Osteoblast (primary cell): ENCODE measurements around the gene RPS21. TPM values are rescaled to one million over a fixed set of nuclear protein-coding genes. Genes with fewer than 3 reads are reported as not detected.

Source experiments
- DNase-seq: peaks from one replicate; pipeline ENCODE4 v3.0.0; 2011; ENCODE audit warnings: low spot score, mixed read lengths; ENCODE audit not compliant: insufficient read length; ENCODE audit errors: missing footprints
- H2AFZ ChIP-seq: 2 replicates; pipeline ENCODE4 v1.6.0; 2011; ENCODE audit warnings: mild to moderate bottlenecking, low read length
- H3K27ac ChIP-seq: 2 replicates; pipeline ENCODE4 v1.5.1; 2011; ENCODE audit warnings: mild to moderate bottlenecking, low read depth, low read length, moderate library complexity
- H3K27me3 ChIP-seq: 2 replicates; pipeline ENCODE4 v1.6.0; 2012; ENCODE audit warnings: mild to moderate bottlenecking, control low read depth, inconsistent platforms, low read length, moderate library complexity; ENCODE audit not compliant: insufficient read depth
- H3K36me3 ChIP-seq: 2 replicates; pipeline ENCODE4 v1.5.1; 2011; ENCODE audit warnings: mild to moderate bottlenecking, low read length, control low read depth, moderate library complexity; ENCODE audit not compliant: insufficient read depth
- H3K4me1 ChIP-seq: 2 replicates; pipeline ENCODE4 v1.5.1; 2011; ENCODE audit warnings: mild to moderate bottlenecking, low read length, control low read depth, moderate library complexity; ENCODE audit not compliant: insufficient read depth
- H3K4me2 ChIP-seq: 2 replicates; pipeline ENCODE4 v1.6.0; 2011; ENCODE audit warnings: mild to moderate bottlenecking, low read length; ENCODE audit not compliant: insufficient read depth
- H3K4me3 ChIP-seq: fragments of 200-600 bp; sonication (generic); 3 replicates; pipeline ENCODE4 v1.5.1; 2012; ENCODE audit warnings: mild to moderate bottlenecking, low read length, inconsistent platforms; ENCODE audit not compliant: insufficient read depth
- H3K79me2 ChIP-seq: 2 replicates; pipeline ENCODE4 v1.6.0; 2012; ENCODE audit warnings: mild to moderate bottlenecking, low read length, control low read depth, inconsistent platforms; ENCODE audit not compliant: insufficient read depth
- H3K9me3 ChIP-seq: 2 replicates; pipeline ENCODE4 v1.5.1; 2011; ENCODE audit warnings: low read depth, low read length, control low read depth
- H4K20me1 ChIP-seq: 2 replicates; pipeline ENCODE4 v1.6.0; 2012; ENCODE audit warnings: mild to moderate bottlenecking, low read length, control low read depth; ENCODE audit not compliant: insufficient read depth
- total RNA-seq: library from RNA; depleted of rRNA; stranded (reverse); fragments of >200 nt; gene quantifications from 2 replicates; pipeline ENCODE4 v1.2.3, GENCODE V29; 2012
- TF ChIP-seq, protein P1 (sequence below): IDR thresholded peaks from 2 replicates; pipeline ENCODE4 v1.5.1; 2011; ENCODE audit warnings: mild to moderate bottlenecking, low read depth, low read length, moderate library complexity; ENCODE audit errors: extremely low read depth

RPS21 gene
- total RNA-seq, 1 donor: 460 TPM

- Histone ChIP-seq H3K4me1 (no peaks in the 10 kb centered on the region), H3K36me3 (no peaks in the 10 kb centered on the region), H3K4me3 (no peak overlapping the region), H4K20me1 (no peaks in the 10 kb centered on the region), H3K9me3 (no peaks in the 10 kb centered on the region), H3K4me2 (no peak overlapping the region), H3K27me3 (peaks cover 37% of the 10 kb centered on the region), H3K27ac (no peak overlapping the region), H3K79me2 (no peaks in the 10 kb centered on the region), H2AFZ (no peak overlapping the region)
- DNase-seq: no peak
- TF ChIP-seq, protein P1, sequence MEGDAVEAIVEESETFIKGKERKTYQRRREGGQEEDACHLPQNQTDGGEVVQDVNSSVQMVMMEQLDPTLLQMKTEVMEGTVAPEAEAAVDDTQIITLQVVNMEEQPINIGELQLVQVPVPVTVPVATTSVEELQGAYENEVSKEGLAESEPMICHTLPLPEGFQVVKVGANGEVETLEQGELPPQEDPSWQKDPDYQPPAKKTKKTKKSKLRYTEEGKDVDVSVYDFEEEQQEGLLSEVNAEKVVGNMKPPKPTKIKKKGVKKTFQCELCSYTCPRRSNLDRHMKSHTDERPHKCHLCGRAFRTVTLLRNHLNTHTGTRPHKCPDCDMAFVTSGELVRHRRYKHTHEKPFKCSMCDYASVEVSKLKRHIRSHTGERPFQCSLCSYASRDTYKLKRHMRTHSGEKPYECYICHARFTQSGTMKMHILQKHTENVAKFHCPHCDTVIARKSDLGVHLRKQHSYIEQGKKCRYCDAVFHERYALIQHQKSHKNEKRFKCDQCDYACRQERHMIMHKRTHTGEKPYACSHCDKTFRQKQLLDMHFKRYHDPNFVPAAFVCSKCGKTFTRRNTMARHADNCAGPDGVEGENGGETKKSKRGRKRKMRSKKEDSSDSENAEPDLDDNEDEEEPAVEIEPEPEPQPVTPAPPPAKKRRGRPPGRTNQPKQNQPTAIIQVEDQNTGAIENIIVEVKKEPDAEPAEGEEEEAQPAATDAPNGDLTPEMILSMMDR: no peak
These were observed 44.1 kb downstream of the RPS21 start for GRCh38 chr20:62430866-62431447.

DNA sequence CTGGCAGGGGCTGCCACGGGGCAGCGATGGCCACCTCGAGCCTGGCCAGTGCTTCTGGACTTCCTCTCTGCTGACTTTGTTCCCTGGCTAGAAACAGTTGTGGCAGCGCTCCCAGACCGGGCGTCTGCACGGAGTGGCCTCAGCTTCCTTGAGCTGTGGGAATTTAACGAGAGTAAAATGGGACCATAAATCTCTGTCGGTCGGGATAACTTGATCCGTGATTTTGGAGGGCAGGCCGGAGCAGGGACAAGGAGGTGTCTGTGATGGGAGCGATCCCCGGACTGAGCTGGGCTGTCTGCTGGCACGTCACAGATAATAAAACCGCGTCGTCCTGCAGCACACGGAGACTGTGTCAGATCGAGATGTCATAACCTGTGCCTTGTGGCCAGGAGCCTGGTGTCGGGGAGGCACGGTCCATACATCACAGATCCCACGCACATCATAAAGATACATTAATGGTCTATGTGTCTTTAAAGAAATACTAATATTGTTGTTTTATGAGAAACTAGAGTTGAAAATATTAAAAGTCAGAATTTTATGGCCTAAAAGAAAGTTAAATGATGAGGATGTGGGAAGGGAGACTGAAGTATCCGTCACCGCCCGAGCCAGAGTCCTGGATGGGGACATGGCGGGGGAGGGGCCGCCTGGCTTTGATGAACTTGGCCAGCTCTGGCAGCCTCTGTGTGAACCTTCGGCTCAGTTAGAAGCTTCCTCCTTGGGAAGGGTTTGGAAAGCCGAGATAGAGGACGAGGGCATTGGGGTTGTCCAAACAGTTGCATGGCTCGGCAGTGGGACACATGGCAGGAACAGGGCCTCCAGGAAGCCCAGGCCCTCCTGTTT lies 47.0 kb downstream of the RPS21 start:
- Histone ChIP-seq H3K9me3 (no peaks in the 10 kb centered on the region), H3K36me3 (no peaks in the 10 kb centered on the region), H3K4me2 (no peak overlapping the region), H3K79me2 (no peaks in the 10 kb centered on the region), H3K27ac (no peak overlapping the region), H3K4me1 (no peaks in the 10 kb centered on the region), H3K27me3 (peaks cover 40% of the 10 kb centered on the region), H3K4me3 (no peak overlapping the region), H2AFZ (no peak overlapping the region), H4K20me1 (no peaks in the 10 kb centered on the region)
- no peak for DNase-seq
- TF ChIP-seq, protein P1: no peak

- Histone ChIP-seq H3K27ac (no peak overlapping the region), H3K36me3 (no peaks in the 10 kb centered on the region), H2AFZ (no peak overlapping the region), H3K9me3 (no peaks in the 10 kb centered on the region), H3K27me3 (peaks cover 36% of the 10 kb centered on the region), H3K79me2 (no peaks in the 10 kb centered on the region), H3K4me2 (no peak overlapping the region), H3K4me3 (no peak overlapping the region), H3K4me1 (no peaks in the 10 kb centered on the region), H4K20me1 (no peaks in the 10 kb centered on the region)
- TF ChIP-seq, protein P1: no peak
- no peak for DNase-seq
These were observed 49.8 kb downstream of the RPS21 start for GRCh38 chr20:62436692-62437091.

- no peak overlapping the region for H3K27ac ChIP-seq
- H3K4me2 ChIP-seq: no peak overlapping the region
- H3K36me3 ChIP-seq: no peaks in the 10 kb centered on the region
- TF ChIP-seq, protein P1: no peak
- H3K4me3 ChIP-seq: no peak overlapping the region
- no peaks in the 10 kb centered on the region for H4K20me1 ChIP-seq
- no peaks in the 10 kb centered on the region for H3K4me1 ChIP-seq
- H3K79me2 ChIP-seq: no peaks in the 10 kb centered on the region
- peaks cover 35% of the 10 kb centered on the region for H3K27me3 ChIP-seq
- no peaks in the 10 kb centered on the region for H3K9me3 ChIP-seq
- no peak overlapping the region for H2AFZ ChIP-seq
- DNase-seq: no peak
These were observed 50.6 kb downstream of the RPS21 start for GRCh38 chr20:62437496-62437895.
